Hepatic stellate cell (primary cell): ENCODE results near the gene NCKAP1.

Experiments
- DNase-seq: peaks from one replicate; pipeline ENCODE4 v3.0.0; 2011; ENCODE audit warnings: low spot score

NCKAP1 gene

DNA sequence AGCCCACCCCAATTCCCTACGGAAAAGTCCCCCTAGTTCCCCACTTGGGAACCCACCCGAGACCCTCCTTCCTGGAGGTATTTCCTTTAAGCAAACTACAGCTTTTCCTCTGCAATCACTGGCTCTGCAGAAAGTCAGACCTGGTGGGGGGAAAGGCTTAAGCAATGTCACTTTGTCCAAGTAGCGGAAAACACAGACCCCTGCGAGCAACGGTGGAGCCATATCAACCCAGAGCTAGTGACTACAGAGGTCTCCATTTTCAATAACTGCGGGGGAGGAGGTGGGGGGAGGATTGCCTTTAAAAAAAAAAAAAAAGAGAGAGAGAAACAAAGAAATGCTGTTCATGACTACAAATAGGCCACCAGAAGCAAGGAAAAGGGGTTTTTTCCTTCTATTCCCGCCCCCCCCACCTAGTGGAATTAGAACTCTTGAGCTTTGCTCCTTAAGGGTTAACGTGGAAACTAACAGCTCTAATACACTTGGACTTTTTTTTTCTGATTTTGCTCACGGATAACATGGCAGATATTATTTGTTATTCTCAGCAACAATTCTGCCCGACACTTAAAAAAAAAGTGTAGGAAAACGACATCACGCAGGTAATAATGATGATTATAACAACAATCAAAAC, 170.7 kb downstream of the NCKAP1 start:
- no peak for DNase-seq

DNA sequence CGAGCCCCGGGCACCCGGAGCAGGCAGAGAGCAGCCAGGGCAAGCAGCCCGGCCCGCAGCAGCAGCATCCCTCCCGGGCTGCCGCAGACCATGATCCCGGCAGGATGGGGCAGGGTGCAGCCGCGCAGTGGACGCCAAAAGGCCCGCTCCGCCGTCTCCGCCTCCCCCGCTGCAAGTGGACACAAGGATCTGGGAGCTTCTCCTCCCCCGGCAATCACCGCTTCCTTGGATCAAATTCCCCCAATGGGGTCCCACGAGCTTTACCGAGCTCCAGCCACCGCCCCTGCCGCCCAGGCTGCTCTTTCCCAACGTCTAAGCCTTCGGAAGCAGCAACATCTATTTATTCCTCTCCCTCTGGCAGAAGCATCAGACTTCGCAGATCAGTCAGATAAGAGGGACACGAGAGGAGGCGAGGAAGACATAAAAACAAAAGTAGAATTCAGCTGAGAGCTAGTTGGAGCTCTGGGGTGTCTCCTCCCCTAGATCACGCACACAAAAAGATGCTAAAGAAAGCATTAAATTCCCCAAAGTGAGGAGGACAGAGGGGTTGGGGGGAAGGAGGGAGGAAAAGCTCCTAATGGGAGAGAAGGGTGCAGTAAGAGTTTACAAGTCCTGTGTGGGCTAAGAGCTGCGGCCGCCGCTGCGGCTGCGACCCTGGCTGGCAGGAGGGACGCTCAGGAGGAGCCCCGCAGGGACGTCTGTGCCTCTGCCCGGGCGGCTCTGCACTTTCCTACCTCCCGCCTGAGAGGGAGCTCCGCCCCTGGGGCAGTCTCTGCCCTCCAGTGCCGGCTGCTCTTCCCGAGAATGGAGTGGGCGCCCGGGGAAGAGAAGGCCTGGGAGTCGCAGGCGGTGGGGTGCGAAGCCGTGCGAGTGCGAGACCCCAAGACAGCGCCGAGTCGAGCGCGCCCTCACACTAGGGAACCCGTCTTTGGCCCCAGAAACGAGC, 171.5 kb downstream of the NCKAP1 start, which contains the start of gene FRZB:
Gene FRZB (minus strand): TSS at position 177 of the 946 bp plus-strand sequence. CDS start 85 bp downstream, at position 92.
- peak; percentile 57 for DNase-seq

GRCh38 chr2:182866095-182866460, 172.2 kb downstream of the NCKAP1 start:
- peak; percentile 11 for DNase-seq

DNA sequence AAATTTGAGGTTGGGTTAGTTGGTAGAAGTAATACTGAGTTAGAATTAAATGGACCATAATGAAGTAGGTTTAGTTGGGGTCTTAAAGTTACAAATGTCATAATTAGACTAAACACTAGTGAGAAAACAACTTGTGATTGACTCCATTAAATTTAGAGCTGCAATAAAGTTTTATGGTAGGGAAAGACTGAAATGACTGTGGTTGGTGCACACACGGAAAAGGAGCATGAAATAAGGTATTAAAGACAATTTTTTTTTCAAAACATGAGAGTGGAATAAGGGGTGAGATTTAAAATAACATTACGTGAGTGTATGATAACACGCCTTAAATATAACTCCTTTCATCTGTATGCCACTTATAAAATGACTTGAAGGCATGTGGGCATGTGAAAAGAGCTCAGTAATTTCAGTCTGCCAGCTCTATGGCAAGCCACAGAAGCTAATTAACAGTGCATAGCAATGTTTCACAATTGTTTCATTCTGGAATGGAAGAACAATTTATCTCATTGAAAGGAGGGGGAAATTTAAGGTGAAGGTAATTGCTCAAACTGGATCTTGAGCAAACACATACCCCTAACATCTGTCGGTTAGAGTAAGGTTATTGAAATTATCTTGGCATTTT, 173.2 kb downstream of the NCKAP1 start:
- DNase-seq: no peak

GRCh38 chr2:182863642-182864041, 174.6 kb downstream of the NCKAP1 start:
- no peak for DNase-seq

DNA sequence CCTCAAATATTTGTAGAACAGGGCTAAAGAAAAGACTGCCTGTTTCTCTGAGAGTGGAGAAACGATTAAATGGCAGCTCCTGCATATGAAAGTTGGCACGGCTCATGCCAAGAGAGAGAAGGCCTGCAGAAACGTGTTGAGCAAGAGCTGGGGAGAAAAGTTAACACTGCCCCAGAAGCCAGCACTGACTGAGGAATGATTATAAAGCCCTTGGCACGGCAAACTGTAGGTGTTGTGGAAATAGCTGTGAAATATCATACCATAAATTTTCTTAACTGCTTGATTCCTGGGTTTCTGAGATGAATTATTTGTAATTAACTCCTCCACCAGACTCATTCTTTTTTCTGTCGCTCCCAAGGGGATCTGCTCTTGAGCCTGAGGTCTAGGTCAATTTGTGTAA, 176.2 kb downstream of the NCKAP1 start:
- no peak for DNase-seq

GRCh38 chr2:182860858-182861257, 177.4 kb downstream of the NCKAP1 start:
- no peak for DNase-seq
